Kidney capillary endothelial cell (primary cell): ENCODE results near the gene CYP3A7.
"Not testable (repeated sequence)": the region's sequence is repeated elsewhere in the genome, so short reads cannot be mapped to it uniquely, and the experiment has no call there.

Experiments
- DNase-seq: peaks from one replicate; pipeline ENCODE4 v3.0.0-alpha.2; 2018; ENCODE audit warnings: low spot score

CYP3A7 gene

GRCh38 chr7:99741441-99741795 is 6.4 kb upstream of the CYP3A7 start:
- no peak for DNase-seq

- DNase-seq, result no peak
Observed at GRCh38 chr7:99740573-99741440, 5.8 kb upstream of the CYP3A7 start.

- DNase-seq, result no peak
Observed at GRCh38 chr7:99739699-99740572, 4.9 kb upstream of the CYP3A7 start.

GRCh38 chr7:99737726-99738125 is 2.7 kb upstream of the CYP3A7 start:
- DNase-seq, result no peak

- DNase-seq, result not testable (repeated sequence)
Observed at GRCh38 chr7:99736667-99737066, 1.7 kb upstream of the CYP3A7 start.

- DNase-seq, result no peak
Observed at GRCh38 chr7:99733448-99733847, 1.5 kb downstream of the CYP3A7 start.

GRCh38 chr7:99733003-99733402 is 2.0 kb downstream of the CYP3A7 start:
- DNase-seq, result no peak

GRCh38 chr7:99731638-99732374 is 3.2 kb downstream of the CYP3A7 start:
- no peak for DNase-seq

GRCh38 chr7:99730992-99731391 is 4.0 kb downstream of the CYP3A7 start:
- DNase-seq, result no peak

- no peak for DNase-seq
Observed at GRCh38 chr7:99730238-99730810, 4.7 kb downstream of the CYP3A7 start.

GRCh38 chr7:99729486-99730237 is 5.3 kb downstream of the CYP3A7 start:
- no peak for DNase-seq

- DNase-seq, result no peak
Observed at GRCh38 chr7:99728615-99729014, 6.4 kb downstream of the CYP3A7 start.

- not testable (repeated sequence) for DNase-seq
Observed at GRCh38 chr7:99723201-99723600, 11.8 kb downstream of the CYP3A7 start.

- DNase-seq, result no peak
Observed at GRCh38 chr7:99720800-99721595, 14.0 kb downstream of the CYP3A7 start.

- no peak for DNase-seq
Observed at GRCh38 chr7:99719996-99720769, 14.8 kb downstream of the CYP3A7 start.

- no peak for DNase-seq
Observed at GRCh38 chr7:99713995-99714570, 20.9 kb downstream of the CYP3A7 start.

GRCh38 chr7:99709838-99710578 is 25.0 kb downstream of the CYP3A7 start:
- DNase-seq, result no peak

GRCh38 chr7:99709260-99709659 is 25.7 kb downstream of the CYP3A7 start:
- DNase-seq, result no peak

- no peak for DNase-seq
Observed at GRCh38 chr7:99707096-99707495, 27.9 kb downstream of the CYP3A7 start.
